Activated T-helper 1 cell treated with anti-CD3 and anti-CD28 coated beads, Interleukin-12 subunit alpha, Interleukin-12 subunit beta, Interleukin-2, Interleukin-4 antibody, amounts not matched to agents 30 ng/mL and 10 ng/mL and 1 ng/mL, durations not matched to agents 14 hours and 24 hours and 36 hours (primary cell): ENCODE results near the gene ZNF738. TPM values are rescaled to one million over a fixed set of nuclear protein-coding genes. Genes with fewer than 3 reads are reported as not detected.

Experiments
- total RNA-seq: library from RNA; stranded (reverse); gene quantifications from 2 replicates; pipeline ENCODE4 v1.2.3, GENCODE V29; 2022

ZNF738 gene
- total RNA-seq, 1 donor from 2014 or later, result 9.7 TPM

Other genes with a start within 250 kb of the ZNF738 start
- gene ZNF431, start 217.0 kb upstream of the ZNF738 start, total RNA-seq, result 16.0 and 16.8 TPM in 2 replicates
- 9.6 and 9.9 TPM in 2 replicates for gene ZNF708, start 29.6 kb upstream of the ZNF738 start, total RNA-seq
- gene ZNF493, start 38.1 kb downstream of the ZNF738 start, total RNA-seq, result 9.6 and 12.6 TPM in 2 replicates
- gene ZNF429, start 146.6 kb downstream of the ZNF738 start, total RNA-seq, result 2.6 and 3.2 TPM in 2 replicates